Measurements from ENCODE around the gene ZNF335. TPM values are rescaled to one million over a fixed set of nuclear protein-coding genes. Genes with fewer than 3 reads are reported as not detected.

The ZNF335 gene
- total RNA-seq, 1 donor: 17.7 TPM

DNA sequence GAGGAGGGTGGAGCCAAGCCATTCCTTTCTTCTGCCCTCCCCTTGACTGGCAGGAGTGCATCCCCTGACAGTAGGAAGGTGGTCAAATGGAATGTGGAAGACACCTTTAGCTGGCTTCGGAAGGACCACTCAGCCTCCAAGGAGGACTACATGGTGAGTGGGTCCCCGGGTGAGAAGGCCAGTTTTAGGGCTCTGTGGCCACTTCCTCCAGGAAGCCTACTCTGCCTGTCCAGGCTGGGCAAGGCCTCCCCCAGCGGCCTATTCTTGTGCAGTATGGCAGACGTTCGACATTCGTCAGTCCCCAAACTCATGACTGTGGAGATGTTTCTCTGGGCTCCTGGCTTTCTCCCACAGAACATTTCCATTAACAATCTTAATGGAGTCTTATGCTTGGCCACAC is 28.4 kb downstream of the ZNF335 start:
- DNase-seq (ENCODE audit: low read depth): no peak
- H3K4me3 ChIP-seq (ENCODE audit: low read depth, low read length): no peak overlapping the region
- TF ChIP-seq CTCF (IDR thresholded peaks at IDR 0.05; ENCODE audit: insufficient read depth, low read depth, low read length): no peak

DNA sequence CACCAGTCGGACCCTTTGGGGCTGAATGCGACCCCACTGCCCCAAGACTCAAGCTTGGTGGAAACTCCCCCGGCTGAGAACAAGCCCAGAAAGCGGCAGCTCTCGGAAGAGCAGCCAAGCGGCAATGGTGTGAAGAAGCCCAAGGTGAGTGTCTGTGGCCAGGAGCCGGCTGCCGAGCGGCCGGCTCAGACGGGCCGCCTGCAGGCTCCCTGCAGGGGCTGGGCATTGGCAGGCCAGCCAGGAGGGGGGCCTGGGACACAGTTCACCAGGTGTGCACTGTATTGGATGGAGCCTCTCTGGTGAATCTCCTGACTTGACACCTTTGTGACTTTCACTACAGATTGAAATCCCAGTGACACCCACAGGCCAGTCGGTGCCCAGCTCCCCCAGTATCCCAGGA is 31.5 kb downstream of the ZNF335 start:
- H3K4me3 ChIP-seq (ENCODE audit: low read depth, low read length): no peak overlapping the region
- TF ChIP-seq CTCF (IDR thresholded peaks at IDR 0.05; ENCODE audit: insufficient read depth, low read depth, low read length): no peak
- no peak for DNase-seq (ENCODE audit: low read depth)

DNA sequence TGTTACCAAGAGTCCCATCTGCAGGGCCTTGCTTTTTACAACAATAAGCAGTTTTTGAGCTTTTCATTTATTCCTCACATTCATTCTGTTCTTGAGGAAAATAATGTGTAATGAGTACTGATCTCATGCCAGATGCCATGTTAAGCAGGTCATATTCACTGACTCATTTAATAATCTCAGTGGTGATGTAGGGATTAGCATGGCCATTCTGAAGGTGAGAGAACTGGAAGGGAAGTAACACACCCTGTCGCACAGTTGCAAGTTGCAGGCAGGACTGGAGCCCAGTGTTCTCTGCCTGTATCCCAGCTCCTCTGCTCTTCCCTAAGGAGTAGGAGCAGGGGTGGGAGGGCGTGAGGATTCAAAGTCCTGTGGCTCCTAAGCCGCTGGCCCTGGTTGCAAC is 31.9 kb downstream of the ZNF335 start:
- no peak for DNase-seq (ENCODE audit: low read depth)
- no peak overlapping the region for H3K4me3 ChIP-seq (ENCODE audit: low read depth, low read length)
- TF ChIP-seq CTCF (IDR thresholded peaks at IDR 0.05; ENCODE audit: insufficient read depth, low read depth, low read length): no peak

GRCh38 chr20:45938727-45939438 is 33.1 kb downstream of the ZNF335 start:
- no peak for DNase-seq (ENCODE audit: low read depth)
- no peak overlapping the region for H3K4me3 ChIP-seq (ENCODE audit: low read depth, low read length)
- no peak for TF ChIP-seq CTCF (IDR thresholded peaks at IDR 0.05; ENCODE audit: insufficient read depth, low read depth, low read length)

DNA sequence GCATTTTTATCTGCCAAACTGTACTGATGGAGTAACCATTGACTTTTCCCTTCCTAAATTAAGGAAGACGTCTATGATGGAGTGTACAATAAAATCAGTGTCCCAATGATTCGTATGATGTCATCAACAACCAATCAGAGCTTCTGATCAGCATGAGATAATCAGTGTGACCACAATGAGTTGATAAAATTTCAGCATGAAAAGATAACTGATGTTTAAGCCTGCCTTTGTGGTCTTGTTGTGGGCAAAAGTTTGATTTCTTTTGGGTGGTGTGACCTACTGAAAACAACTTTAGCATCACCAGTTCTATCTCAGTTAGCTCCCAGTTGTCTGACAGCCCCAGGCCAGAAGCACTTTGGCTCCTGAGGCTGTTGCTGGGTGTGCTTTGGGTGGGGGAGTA is 34.2 kb downstream of the ZNF335 start:
- TF ChIP-seq CTCF (IDR thresholded peaks at IDR 0.05; ENCODE audit: insufficient read depth, low read depth, low read length): no peak
- peak; percentile 37 for DNase-seq (ENCODE audit: low read depth)
- H3K4me3 ChIP-seq (ENCODE audit: low read depth, low read length): no peak overlapping the region

DNA sequence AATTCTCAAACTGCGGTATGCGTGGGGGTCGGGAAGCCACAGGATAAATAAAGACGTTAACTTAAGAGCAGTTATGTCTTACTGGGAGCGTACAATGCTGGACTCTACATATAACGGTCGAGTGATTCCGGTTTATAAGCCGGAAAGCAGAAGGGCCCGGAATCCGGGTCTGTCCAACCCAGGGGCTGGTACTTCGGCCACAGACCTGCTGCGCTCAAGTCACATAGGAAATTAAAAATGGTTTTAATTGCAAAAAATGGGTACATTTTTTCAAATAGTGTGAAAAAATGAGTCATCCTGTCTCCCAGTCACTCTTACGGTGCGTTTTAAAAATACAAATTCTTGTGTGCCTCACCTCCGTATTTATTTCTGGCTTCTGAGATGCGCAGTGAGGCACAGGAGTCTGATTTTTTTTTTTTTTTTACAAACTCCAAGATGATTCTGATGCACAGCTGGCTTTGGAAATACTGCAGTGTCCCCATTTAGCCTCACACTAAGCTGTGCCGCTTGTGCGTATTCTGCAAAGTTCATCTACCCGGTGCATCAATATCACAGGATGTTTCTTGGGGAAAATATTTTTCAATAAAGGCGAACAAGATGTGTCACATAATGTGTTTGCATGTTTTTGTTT is 36.5 kb downstream of the ZNF335 start:
- peak; percentile 71 for DNase-seq (ENCODE audit: low read depth)
- TF ChIP-seq CTCF (IDR thresholded peaks at IDR 0.05; ENCODE audit: insufficient read depth, low read depth, low read length): no peak
- peak overlapping the region; percentile 68 for H3K4me3 ChIP-seq (ENCODE audit: low read depth, low read length)

Data from fibroblast of villous mesenchyme (primary cell).